Measurements from ENCODE around the gene FNIP2. TPM values are rescaled to one million over a fixed set of nuclear protein-coding genes. Genes with fewer than 3 reads are reported as not detected.
A peak's percentile ranks its signal among the peaks of the same experiment; 100 is the strongest.

Gene FNIP2
- total and polyA plus RNA-seq, 2 donors (not counting 1 experiment from before 2014, with no cell fraction given), result 16.9 to 36.8 TPM

DNA sequence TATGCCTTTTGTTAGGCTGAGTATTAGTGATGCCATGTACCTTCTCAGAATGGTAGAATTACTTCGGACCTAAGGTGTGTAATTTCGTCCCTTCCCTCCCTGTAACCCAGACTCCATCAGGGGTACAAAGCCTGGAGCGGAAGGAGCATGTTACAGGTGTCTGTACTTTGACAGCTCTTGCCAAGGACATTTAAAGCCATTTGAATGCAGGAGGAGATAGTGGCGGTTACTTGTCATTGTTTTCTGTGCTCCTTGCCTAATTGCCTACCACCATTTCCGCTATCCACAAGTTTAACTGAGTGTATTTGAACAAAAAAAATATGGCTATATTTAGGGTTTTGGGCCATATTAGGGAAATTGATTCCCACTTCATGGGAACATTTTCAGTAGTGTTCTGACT is 1.8 kb downstream of the FNIP2 start:
- DNase-seq (ENCODE audit: low read depth in 2 of 2), result no peak
- no peak overlapping the region for H3K27ac ChIP-seq (ENCODE audit: insufficient read depth, low read length)
- no peaks in the 10 kb centered on the region for H3K36me3 ChIP-seq (ENCODE audit: control insufficient read depth, insufficient read depth, low read length)
- H4K20me1 ChIP-seq (ENCODE audit: control insufficient read depth, extremely low read depth, insufficient read depth, low read length), result no peaks in the 10 kb centered on the region
- no peak for TF ChIP-seq EZH2 (IDR thresholded peaks at IDR 0.05; ENCODE audit: low read length, missing control alignments)
- TF ChIP-seq, protein P1, sequence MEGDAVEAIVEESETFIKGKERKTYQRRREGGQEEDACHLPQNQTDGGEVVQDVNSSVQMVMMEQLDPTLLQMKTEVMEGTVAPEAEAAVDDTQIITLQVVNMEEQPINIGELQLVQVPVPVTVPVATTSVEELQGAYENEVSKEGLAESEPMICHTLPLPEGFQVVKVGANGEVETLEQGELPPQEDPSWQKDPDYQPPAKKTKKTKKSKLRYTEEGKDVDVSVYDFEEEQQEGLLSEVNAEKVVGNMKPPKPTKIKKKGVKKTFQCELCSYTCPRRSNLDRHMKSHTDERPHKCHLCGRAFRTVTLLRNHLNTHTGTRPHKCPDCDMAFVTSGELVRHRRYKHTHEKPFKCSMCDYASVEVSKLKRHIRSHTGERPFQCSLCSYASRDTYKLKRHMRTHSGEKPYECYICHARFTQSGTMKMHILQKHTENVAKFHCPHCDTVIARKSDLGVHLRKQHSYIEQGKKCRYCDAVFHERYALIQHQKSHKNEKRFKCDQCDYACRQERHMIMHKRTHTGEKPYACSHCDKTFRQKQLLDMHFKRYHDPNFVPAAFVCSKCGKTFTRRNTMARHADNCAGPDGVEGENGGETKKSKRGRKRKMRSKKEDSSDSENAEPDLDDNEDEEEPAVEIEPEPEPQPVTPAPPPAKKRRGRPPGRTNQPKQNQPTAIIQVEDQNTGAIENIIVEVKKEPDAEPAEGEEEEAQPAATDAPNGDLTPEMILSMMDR (conservative IDR thresholded peaks at IDR 0.05 in 1 of 2, IDR thresholded peaks at IDR 0.05 in 1 of 2; ENCODE audit: low read depth in 1 of 2, low read length in 2 of 2), result no peak
- H3K4me1 ChIP-seq (ENCODE audit: control insufficient read depth, extremely low read depth, insufficient read depth, low read length), result peaks cover 2% of the 10 kb centered on the region
- peaks cover 38% of the 10 kb centered on the region for H3K79me2 ChIP-seq (ENCODE audit: control insufficient read depth, insufficient read depth, low read length)
- H3K4me3 ChIP-seq (replicated peaks in 1 of 4; ENCODE audit: control extremely low read depth in 1 of 4, insufficient read depth in 1 of 4, low read depth in 3 of 4, low read length in 4 of 4), result peak overlapping the region in 1 of 4 experiments; percentile 75
- peak overlapping the region; percentile 90 for H3K4me2 ChIP-seq (ENCODE audit: extremely low read depth, insufficient read depth, low read length)
- no peak overlapping the region for H3K9ac ChIP-seq (ENCODE audit: insufficient read depth, low read length)
- H2AFZ ChIP-seq (ENCODE audit: low read length), result no peak overlapping the region
- no peaks in the 10 kb centered on the region for H3K9me3 ChIP-seq (ENCODE audit: control insufficient read depth, insufficient read depth, low read depth, low read length)
- no peaks in the 10 kb centered on the region for H3K27me3 ChIP-seq (ENCODE audit: control insufficient read depth, insufficient read depth, low read length)

DNA sequence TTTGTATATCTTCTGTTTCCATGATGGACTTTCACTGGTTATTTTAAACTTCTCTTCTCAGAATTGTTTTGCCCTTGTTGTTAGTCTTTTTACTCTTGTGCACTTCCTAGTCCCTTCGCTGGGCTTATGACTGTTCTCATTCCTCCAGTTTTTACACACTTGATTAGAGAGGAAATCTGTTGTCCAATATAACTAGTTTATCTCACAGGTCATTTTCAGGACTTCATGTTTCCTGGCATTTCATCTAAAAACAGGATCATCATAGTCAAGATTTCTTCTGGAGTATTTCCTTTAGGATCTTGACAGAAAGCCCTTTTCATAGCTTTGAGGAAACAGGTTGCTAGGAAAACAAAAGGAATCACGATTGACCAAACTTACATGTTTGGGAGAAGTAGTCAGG is 3.0 kb downstream of the FNIP2 start:
- no peak overlapping the region for H3K4me3 ChIP-seq (replicated peaks in 1 of 4; ENCODE audit: control extremely low read depth in 1 of 4, insufficient read depth in 1 of 4, low read depth in 3 of 4, low read length in 4 of 4)
- no peak overlapping the region for H3K9ac ChIP-seq (ENCODE audit: insufficient read depth, low read length)
- no peak for DNase-seq (ENCODE audit: low read depth in 2 of 2)
- no peaks in the 10 kb centered on the region for H3K27me3 ChIP-seq (ENCODE audit: control insufficient read depth, insufficient read depth, low read length)
- no peak overlapping the region for H2AFZ ChIP-seq (ENCODE audit: low read length)
- H3K4me1 ChIP-seq (ENCODE audit: control insufficient read depth, extremely low read depth, insufficient read depth, low read length), result peaks cover 2% of the 10 kb centered on the region
- H3K36me3 ChIP-seq (ENCODE audit: control insufficient read depth, insufficient read depth, low read length), result no peaks in the 10 kb centered on the region
- no peak overlapping the region for H3K27ac ChIP-seq (ENCODE audit: insufficient read depth, low read length)
- H4K20me1 ChIP-seq (ENCODE audit: control insufficient read depth, extremely low read depth, insufficient read depth, low read length), result no peaks in the 10 kb centered on the region
- H3K9me3 ChIP-seq (ENCODE audit: control insufficient read depth, insufficient read depth, low read depth, low read length), result no peaks in the 10 kb centered on the region
- TF ChIP-seq EZH2 (IDR thresholded peaks at IDR 0.05; ENCODE audit: low read length, missing control alignments), result no peak
- TF ChIP-seq, protein P1 (conservative IDR thresholded peaks at IDR 0.05 in 1 of 2, IDR thresholded peaks at IDR 0.05 in 1 of 2; ENCODE audit: low read depth in 1 of 2, low read length in 2 of 2), result no peak
- H3K79me2 ChIP-seq (ENCODE audit: control insufficient read depth, insufficient read depth, low read length), result peaks cover 45% of the 10 kb centered on the region
- no peak overlapping the region for H3K4me2 ChIP-seq (ENCODE audit: extremely low read depth, insufficient read depth, low read length)

DNA sequence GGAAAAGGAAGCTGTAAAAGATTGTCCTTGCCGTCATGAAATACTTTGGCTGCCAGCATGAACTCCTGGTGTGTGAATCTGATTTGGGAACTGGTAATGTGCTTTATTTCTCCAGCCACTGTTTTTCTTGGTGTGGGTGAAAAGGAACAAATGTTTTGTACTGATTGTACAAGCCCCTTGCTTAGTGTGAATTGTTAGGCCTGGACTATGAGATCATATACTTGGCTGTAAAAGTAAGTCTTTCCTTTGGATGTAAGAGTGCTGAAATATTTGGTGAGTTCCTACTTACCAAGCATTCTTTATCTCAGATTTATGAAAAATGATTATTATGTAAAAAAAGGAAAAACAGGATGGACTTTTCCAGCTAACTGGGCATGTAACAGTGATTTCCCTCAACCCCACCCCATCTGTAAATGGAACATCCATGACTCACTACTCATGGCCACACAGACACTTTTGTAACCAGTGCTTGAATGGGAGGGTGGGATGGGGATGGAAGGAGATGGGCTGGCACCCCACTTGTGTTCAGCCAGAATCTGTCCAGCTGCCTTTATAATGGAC is 6.3 kb downstream of the FNIP2 start:
- H3K4me3 ChIP-seq (replicated peaks in 1 of 4; ENCODE audit: control extremely low read depth in 1 of 4, insufficient read depth in 1 of 4, low read depth in 3 of 4, low read length in 4 of 4), result peak overlapping the region in 1 of 4 experiments; percentile 17
- peak overlapping the region; percentile 28 for H3K27ac ChIP-seq (ENCODE audit: insufficient read depth, low read length)
- DNase-seq (ENCODE audit: low read depth in 2 of 2), result peak; percentile 78 to 85
- H3K36me3 ChIP-seq (ENCODE audit: control insufficient read depth, insufficient read depth, low read length), result no peaks in the 10 kb centered on the region
- H3K9ac ChIP-seq (ENCODE audit: insufficient read depth, low read length), result no peak overlapping the region
- peak overlapping the region; percentile 18 for H3K4me2 ChIP-seq (ENCODE audit: extremely low read depth, insufficient read depth, low read length)
- TF ChIP-seq EZH2 (IDR thresholded peaks at IDR 0.05; ENCODE audit: low read length, missing control alignments), result no peak
- peaks cover 2% of the 10 kb centered on the region for H3K4me1 ChIP-seq (ENCODE audit: control insufficient read depth, extremely low read depth, insufficient read depth, low read length)
- H3K9me3 ChIP-seq (ENCODE audit: control insufficient read depth, insufficient read depth, low read depth, low read length), result no peaks in the 10 kb centered on the region
- no peak overlapping the region for H2AFZ ChIP-seq (ENCODE audit: low read length)
- no peaks in the 10 kb centered on the region for H3K27me3 ChIP-seq (ENCODE audit: control insufficient read depth, insufficient read depth, low read length)
- peaks cover 49% of the 10 kb centered on the region for H3K79me2 ChIP-seq (ENCODE audit: control insufficient read depth, insufficient read depth, low read length)
- no peaks in the 10 kb centered on the region for H4K20me1 ChIP-seq (ENCODE audit: control insufficient read depth, extremely low read depth, insufficient read depth, low read length)
